ENCODE data around the gene ATP2A3. TPM values are rescaled to one million over a fixed set of nuclear protein-coding genes. Genes with fewer than 3 reads are reported as not detected.

The ATP2A3 gene
- total RNA-seq, 3 donors from 2014 or later: 55.8 to 68.8 (median 63.6) TPM

DNA sequence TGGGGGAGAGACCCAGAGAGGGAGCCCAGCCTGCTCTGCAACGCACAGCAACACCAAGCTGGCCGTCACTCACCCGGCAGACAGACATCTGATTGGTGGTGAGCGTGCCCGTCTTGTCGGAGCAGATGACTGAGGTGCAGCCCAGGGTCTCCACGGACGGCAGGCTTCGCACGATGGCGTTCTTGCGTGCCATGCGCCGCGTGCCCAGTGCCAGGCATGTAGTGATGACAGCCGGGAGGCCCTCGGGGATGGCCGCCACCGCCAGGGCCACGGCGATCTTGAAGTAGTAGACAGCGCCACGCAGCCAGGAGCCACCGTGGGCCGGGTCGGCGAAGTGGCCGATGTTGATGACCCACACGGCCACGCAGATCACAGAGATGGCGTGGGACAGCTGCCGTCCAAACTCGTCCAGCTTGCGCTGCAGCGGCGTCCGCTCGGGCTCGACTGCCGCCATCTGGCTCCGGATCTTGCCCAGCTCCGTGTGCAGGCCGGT is 16.9 kb downstream of the ATP2A3 start:
- DNase-seq (no peak), ATAC-seq (no peak)
- no peaks in the 10 kb centered on the region for H3K27me3 Mint-ChIP-seq (ENCODE audit: low read depth)
- no peaks in the 10 kb centered on the region for H3K9me3 Mint-ChIP-seq
- H3K4me1 Mint-ChIP-seq (ENCODE audit: low read depth): no peaks in the 10 kb centered on the region
- no peak overlapping the region for H3K4me3 Mint-ChIP-seq
- H3K36me3 Mint-ChIP-seq (ENCODE audit: insufficient read depth): peaks cover 12% of the 10 kb centered on the region

DNA sequence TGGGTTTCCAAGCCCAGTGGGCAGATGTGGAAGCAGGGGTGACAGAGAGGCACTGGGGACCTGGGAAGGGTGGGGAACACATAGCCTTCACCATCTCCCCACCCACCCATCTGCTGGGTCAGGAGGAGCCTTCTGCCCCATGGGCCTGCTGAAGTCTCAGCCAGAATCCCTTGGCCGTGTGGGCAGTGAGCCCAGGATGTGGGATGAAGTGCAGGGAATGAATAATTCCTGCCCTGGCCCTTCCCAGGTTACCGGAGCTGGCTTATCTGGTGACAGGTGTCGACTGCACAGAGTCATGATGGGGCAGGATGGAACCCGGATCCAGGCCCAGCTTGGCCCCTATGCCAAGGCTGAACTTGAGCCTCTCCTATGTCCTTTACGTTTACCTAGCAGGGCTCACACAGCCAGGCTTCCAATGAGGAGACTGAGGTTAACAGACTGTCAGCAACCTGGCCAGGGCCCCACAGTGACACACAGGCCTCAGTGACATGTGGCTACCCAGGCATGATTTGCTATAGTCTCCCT is 17.5 kb downstream of the ATP2A3 start:
- ATAC-seq: no peak
- no peaks in the 10 kb centered on the region for H3K9me3 Mint-ChIP-seq
- no peaks in the 10 kb centered on the region for H3K4me1 Mint-ChIP-seq (ENCODE audit: low read depth)
- DNase-seq: no peak
- no peak overlapping the region for H3K4me3 Mint-ChIP-seq
- H3K36me3 Mint-ChIP-seq (ENCODE audit: insufficient read depth): peaks cover 12% of the 10 kb centered on the region
- H3K27me3 Mint-ChIP-seq (ENCODE audit: low read depth): no peaks in the 10 kb centered on the region

DNA sequence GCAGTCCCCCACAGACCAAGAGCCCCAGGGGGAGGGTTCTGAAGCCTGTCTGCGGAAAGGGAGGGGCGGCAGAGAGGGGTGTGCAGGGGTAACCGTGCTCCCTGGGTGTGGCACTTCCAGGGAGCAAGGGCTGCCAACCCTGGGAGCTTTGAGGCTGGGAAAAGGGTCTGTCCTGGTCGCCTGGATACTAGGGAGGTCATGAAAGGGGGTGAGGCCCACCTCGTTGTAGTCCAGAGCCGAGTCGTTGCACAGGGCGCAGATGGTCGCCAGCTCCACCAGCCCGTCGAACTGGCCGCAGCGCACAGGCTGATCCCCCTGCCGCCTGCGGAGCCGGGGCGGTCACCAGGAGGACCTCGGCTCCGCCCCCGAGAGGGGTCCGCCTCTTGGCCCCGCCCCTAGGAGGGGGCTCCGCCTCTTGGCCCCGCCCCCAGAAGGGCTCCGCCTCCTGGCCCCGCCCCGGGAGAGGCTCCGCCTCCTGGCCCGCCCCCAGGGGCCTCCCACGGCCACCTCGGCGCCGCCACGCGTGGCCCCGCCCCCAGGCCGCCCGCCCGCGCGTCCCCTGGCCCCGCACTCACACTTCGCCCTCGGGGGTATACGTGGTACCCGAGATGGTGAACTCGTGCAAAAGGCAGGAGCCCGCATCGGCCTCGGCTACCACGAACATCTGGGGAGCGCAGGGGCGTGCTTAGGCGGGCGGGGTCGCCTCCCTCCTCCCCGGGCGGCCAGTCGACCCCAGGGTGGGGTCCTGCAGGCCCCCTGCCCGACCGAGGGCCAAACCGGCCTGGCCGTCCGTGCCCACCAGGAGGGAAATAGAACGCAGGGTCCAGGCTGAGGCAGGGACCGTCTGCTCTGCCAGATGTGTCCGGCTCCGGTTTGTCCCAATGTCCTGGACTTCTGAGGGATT is 19.5 kb downstream of the ATP2A3 start:
- H3K36me3 Mint-ChIP-seq (ENCODE audit: insufficient read depth): peaks cover 19% of the 10 kb centered on the region
- no peaks in the 10 kb centered on the region for H3K9me3 Mint-ChIP-seq
- ATAC-seq (peak; percentile 89 to 97), DNase-seq (no peak)
- H3K4me3 Mint-ChIP-seq: no peak overlapping the region
- H3K4me1 Mint-ChIP-seq (ENCODE audit: low read depth): no peaks in the 10 kb centered on the region
- H3K27me3 Mint-ChIP-seq (ENCODE audit: low read depth): no peaks in the 10 kb centered on the region

DNA sequence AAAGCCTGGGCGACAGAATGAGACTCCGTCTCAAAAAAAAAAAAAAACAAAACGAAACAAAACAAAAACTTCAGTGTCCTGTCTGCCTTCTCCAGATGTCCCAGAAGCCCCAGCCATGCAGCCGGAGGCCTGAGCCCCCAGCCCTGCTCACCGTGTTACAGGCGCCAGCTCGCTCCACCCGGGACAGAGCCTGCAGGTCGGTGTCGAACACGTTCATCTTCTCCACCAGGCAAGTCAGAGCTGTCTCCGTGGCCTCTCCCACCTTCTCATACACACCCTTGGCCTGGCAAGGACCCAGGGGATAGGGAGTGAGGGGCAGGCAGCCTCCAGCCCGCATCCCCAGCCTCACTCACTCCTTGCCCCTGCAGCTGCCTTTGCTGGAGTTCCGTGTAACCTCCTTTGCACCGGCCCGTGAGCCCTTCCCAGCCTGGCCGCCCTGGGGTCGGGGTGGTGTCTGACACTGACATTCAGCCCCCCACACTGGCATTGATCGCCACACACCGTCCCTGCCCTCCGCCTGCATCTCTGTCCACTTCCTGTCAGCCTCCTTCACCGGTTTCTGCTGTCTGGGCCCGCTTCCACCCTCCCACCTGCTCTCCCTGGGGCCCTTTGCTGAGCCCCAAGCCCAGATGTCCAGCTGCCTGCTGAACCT is 20.9 kb downstream of the ATP2A3 start:
- H3K9me3 Mint-ChIP-seq: no peaks in the 10 kb centered on the region
- no peak overlapping the region for H3K4me3 Mint-ChIP-seq
- H3K4me1 Mint-ChIP-seq (ENCODE audit: low read depth): no peaks in the 10 kb centered on the region
- peaks cover 19% of the 10 kb centered on the region for H3K36me3 Mint-ChIP-seq (ENCODE audit: insufficient read depth)
- DNase-seq (no peak), ATAC-seq (no peak)
- H3K27me3 Mint-ChIP-seq (ENCODE audit: low read depth): no peaks in the 10 kb centered on the region

DNA sequence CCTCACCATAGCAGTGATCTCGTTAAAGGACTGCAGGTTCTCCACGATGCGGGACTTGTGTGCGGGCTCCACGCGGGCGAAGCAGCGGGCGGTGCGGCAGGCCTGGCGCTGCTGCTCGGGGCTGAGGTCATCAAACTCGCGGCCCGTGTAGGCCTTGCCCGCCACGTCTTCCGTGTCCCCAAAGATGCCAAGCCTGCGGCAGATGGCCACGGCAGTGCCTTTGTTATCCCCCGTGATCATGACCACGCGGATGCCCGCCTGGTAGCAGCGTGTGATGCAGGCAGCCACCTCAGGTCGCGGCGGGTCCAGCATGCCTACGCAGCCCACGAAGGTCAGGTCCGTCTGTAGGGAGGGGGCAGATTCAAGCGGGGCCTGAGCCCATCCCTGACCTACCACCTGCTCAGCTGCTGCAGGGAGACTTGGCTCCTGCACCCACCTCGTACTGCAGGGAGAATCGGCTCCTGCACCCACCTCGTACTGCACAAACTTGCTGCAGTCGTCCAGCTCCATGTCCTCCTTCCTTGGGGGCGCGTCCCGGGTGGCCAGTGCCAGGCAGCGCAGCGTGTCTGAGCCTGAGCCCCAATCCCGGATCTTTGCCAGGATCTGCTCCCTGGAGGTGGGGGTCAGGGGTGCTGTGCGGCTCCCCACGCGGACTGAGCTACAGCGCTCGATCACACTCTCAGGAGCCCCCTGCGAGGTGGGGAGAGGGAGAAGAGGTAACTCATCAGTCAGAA is 23.1 kb downstream of the ATP2A3 start:
- peaks cover 35% of the 10 kb centered on the region for H3K36me3 Mint-ChIP-seq (ENCODE audit: insufficient read depth)
- H3K27me3 Mint-ChIP-seq (ENCODE audit: low read depth): no peaks in the 10 kb centered on the region
- DNase-seq (no peak), ATAC-seq (no peak)
- no peak overlapping the region for H3K4me3 Mint-ChIP-seq
- no peaks in the 10 kb centered on the region for H3K4me1 Mint-ChIP-seq (ENCODE audit: low read depth)
- no peaks in the 10 kb centered on the region for H3K9me3 Mint-ChIP-seq

DNA sequence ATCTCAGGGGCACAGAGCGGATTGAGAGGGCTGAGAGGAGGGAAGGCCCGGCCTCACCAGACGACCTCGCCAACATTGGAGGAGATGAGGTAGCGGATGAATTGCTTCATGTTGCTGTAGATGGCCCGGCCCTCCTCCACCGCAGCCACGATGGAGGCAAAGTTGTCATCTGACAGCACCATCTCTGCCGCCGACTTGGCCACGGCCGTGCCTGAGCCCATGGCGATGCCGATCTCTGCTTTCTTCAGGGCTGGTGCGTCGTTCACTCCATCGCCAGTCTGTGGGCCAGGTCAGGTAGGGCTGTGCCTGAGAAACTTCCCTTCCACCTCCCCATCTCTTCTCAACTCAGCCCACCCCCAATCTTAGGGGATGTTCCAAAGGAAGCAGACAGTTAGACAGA is 26.9 kb downstream of the ATP2A3 start:
- Mint-ChIP-seq H3K27me3 (ENCODE audit: low read depth) (no peaks in the 10 kb centered on the region), H3K4me1 (ENCODE audit: low read depth) (no peaks in the 10 kb centered on the region), H3K9me3 (no peaks in the 10 kb centered on the region), H3K36me3 (ENCODE audit: insufficient read depth) (peaks cover 35% of the 10 kb centered on the region), H3K4me3 (no peak overlapping the region)
- ATAC-seq (no peak), DNase-seq (no peak)

DNA sequence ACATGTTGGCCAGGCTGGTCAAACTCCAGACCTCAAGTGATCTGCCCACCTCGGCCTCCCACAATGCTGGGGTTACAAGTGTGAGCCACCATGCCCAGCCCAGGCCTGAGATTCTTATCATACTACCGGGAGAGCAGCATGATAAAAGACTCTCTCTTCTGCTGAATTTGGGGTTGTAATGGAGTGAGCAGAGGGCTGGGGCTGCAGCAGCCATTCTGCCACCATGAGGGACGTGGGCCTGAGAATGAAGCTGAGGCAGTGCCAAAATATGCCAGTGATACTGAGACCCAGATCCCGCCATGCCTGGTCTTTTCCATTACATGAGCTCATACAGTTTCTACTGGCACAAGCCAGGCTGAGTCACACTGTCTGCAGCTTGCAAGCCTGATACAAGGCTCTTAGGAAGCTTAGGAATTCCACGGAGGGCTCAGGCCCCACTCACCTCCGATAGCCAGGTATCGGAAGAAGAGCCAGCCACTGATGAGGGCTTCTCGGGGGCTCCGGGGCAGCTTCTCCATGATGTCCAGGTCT is 28.3 kb downstream of the ATP2A3 start:
- Mint-ChIP-seq H3K4me1 (ENCODE audit: low read depth) (no peaks in the 10 kb centered on the region), H3K36me3 (ENCODE audit: insufficient read depth) (peaks cover 37% of the 10 kb centered on the region), H3K27me3 (ENCODE audit: low read depth) (no peaks in the 10 kb centered on the region), H3K9me3 (no peaks in the 10 kb centered on the region), H3K4me3 (no peak overlapping the region)
- ATAC-seq: no peak
- no peak for DNase-seq

DNA sequence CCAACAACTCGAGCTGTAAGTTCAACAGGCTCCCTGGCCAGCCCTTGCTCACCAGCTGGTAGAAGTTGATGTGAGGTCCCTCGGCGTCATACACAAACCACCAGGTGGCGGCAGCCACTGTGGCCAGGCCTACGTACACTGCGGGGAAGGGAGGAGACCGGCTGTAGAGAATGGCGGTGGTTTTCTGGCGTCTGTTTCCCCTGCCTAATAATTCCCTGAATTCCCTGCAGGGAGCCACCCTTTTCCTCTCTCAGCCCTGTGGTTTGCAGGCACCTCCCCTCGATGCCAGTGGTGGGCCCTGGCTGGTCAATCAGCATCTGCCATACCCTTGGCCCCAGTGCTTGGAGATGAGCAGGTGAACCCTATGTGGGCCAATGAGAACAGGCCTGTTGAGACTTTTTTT is 29.1 kb downstream of the ATP2A3 start:
- H3K4me1 Mint-ChIP-seq (ENCODE audit: low read depth): no peaks in the 10 kb centered on the region
- no peaks in the 10 kb centered on the region for H3K27me3 Mint-ChIP-seq (ENCODE audit: low read depth)
- DNase-seq: no peak
- H3K4me3 Mint-ChIP-seq: no peak overlapping the region
- no peaks in the 10 kb centered on the region for H3K9me3 Mint-ChIP-seq
- ATAC-seq: no peak
- peaks cover 34% of the 10 kb centered on the region for H3K36me3 Mint-ChIP-seq (ENCODE audit: insufficient read depth)

DNA sequence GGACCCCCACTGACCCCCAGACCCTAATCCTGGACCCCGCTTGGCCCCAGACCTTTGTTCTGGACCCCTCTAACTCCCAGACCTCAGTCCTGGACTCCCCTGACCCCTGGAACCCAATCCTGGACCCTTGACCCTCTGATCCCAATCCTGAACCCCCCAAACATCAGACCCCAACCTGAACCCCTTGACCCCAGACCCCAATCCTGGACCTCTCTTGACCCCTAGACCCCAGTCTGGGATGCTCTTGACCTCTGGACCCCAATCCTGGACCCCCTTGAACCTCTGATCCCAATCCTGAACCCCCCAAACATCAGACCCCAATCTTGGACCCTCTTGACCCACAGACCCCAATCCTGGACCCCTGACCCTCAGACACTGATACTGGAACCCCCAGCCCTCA is 34.5 kb downstream of the ATP2A3 start:
- H3K36me3 Mint-ChIP-seq (ENCODE audit: insufficient read depth): peaks cover 11% of the 10 kb centered on the region
- DNase-seq (no peak), ATAC-seq (no peak)
- no peaks in the 10 kb centered on the region for H3K9me3 Mint-ChIP-seq
- H3K4me1 Mint-ChIP-seq (ENCODE audit: low read depth): no peaks in the 10 kb centered on the region
- no peak overlapping the region for H3K4me3 Mint-ChIP-seq
- no peaks in the 10 kb centered on the region for H3K27me3 Mint-ChIP-seq (ENCODE audit: low read depth)

DNA sequence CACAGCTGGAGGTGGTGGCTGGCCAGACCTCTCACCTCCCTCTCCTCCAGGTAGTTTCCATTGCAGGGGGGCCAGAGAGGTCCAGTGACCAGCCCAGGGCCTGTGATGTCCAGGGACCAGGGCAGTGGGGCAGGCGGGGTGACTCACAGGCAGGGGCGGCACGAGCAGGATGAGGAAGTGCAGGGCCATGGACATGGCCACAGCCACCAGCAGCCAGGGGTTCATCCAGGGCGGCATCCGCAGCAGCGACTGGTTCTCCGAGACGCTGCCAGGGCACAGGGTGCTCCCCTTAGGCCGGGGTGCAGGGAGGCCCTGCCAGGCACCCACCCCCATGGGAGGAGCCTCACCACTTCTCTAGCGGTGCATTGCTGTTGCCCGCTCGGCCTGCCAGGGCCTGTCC is 35.1 kb downstream of the ATP2A3 start:
- DNase-seq: no peak
- Mint-ChIP-seq H3K4me3 (no peak overlapping the region), H3K9me3 (no peaks in the 10 kb centered on the region), H3K36me3 (ENCODE audit: insufficient read depth) (peaks cover 10% of the 10 kb centered on the region), H3K27me3 (ENCODE audit: low read depth) (no peaks in the 10 kb centered on the region), H3K4me1 (ENCODE audit: low read depth) (no peaks in the 10 kb centered on the region)
- no peak for ATAC-seq

DNA sequence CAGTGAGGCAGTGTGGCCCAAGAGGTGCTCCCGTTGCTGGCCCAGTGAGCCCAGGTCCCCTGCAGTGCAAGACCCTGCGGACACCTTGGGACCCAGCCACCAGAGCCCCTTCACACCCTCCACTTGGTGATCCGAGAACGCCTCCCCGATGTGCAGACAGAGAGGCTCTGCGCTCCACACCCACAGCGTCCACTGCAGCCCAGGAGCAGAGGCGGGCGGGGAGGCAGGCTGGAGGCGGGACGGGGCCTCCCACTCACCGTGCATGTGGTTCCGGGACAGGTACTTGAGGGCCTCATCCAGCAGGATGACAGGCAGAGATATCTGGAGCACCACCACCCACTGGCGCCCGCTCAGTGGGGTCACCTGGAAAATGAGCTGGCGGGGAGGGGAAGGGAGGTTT is 35.8 kb downstream of the ATP2A3 start:
- Mint-ChIP-seq H3K4me3 (no peak overlapping the region), H3K9me3 (no peaks in the 10 kb centered on the region), H3K27me3 (ENCODE audit: low read depth) (no peaks in the 10 kb centered on the region), H3K36me3 (ENCODE audit: insufficient read depth) (peaks cover 10% of the 10 kb centered on the region), H3K4me1 (ENCODE audit: low read depth) (no peaks in the 10 kb centered on the region)
- DNase-seq (no peak), ATAC-seq (no peak)

DNA sequence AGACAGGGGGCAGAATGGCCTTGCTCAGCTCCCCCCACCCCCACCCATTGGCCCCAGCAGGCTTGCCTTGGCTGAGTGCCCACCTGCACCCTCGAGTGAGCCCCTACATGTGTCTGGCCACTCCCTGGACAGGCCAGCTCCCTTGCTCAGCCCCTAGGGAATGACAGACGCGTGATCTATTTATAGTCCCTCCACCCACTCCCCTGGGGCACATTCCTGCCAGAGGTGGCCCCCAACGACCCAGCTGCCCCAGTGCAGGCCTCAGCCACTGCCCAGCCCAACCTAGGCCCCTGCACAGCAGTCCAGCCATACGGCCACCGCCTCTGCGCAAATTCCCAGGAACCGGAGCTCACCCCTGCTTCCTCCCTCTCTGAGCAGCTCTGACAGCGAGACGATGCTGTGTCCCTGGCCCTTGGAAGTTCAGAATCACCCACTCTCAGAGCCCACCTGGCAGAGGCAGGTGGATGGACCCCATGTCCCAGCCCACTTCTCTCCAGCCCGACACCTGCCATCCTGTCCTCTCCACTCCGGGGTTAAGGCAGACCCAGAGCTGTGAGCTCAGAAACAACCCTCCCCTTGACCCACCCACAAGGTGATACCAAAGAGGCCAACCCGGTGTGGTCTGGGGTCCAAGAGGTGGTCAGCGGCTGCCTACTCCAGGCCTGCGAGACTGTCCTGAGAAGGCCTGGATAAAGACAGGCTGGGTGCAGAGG is 36.5 kb downstream of the ATP2A3 start:
- H3K4me1 Mint-ChIP-seq (ENCODE audit: low read depth): no peaks in the 10 kb centered on the region
- H3K27me3 Mint-ChIP-seq (ENCODE audit: low read depth): no peaks in the 10 kb centered on the region
- H3K36me3 Mint-ChIP-seq (ENCODE audit: insufficient read depth): peaks cover 10% of the 10 kb centered on the region
- DNase-seq (no peak), ATAC-seq (no peak)
- H3K9me3 Mint-ChIP-seq: no peaks in the 10 kb centered on the region
- no peak overlapping the region for H3K4me3 Mint-ChIP-seq

DNA sequence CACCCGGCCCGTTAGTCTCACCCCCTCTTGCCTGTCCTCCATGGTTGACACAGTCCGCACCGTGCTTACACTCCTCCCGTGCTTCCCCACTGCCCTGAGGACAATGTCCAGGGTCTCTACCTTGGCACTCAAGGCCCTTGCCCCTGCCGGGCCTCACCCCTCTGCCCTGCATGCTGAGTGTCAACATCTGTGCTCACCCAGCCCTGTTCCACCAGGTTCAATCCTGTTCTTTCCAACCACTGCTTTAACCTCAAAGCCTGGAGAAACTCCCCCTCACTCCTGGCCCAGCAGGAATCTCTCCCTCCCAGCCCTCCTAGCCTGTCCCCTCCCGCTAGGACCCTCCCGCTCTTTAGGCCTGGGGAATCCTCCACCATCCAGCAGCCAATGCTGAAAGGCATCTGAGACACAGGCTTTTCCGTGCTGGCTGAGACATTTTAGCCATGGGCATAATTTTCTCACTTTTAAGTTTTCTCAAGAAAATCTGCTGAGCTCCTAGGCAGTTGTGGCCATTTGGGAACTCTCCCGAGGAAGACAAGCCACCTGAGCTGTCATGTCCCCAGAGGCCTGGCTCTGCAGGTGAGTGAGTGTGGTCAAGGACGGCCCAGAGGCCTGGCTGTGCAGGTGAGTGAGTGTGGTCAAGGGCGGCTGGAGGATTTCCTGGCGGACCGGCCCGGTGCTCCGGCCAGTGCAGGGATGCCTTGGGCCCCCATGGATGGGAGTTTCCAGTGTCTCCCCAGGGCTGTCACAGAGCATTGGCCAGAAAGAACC is 37.2 kb downstream of the ATP2A3 start:
- H3K9me3 Mint-ChIP-seq: no peaks in the 10 kb centered on the region
- no peaks in the 10 kb centered on the region for H3K27me3 Mint-ChIP-seq (ENCODE audit: low read depth)
- DNase-seq: no peak
- H3K4me1 Mint-ChIP-seq (ENCODE audit: low read depth): peaks cover 2% of the 10 kb centered on the region
- peaks cover 7% of the 10 kb centered on the region for H3K36me3 Mint-ChIP-seq (ENCODE audit: insufficient read depth)
- no peak overlapping the region for H3K4me3 Mint-ChIP-seq
- no peak for ATAC-seq

All from activated T-cell treated with anti-CD3 and anti-CD28 coated beads, Interleukin-2, amount 50 U/mL, for 4 hours (primary cell).